Ectodermal cell (in vitro differentiated cells): ENCODE results near the gene GOLIM4.

Experiments used
- H3K27ac ChIP-seq: 2 replicates; pipeline ENCODE4 v1.7.0; 2013; ENCODE audit warnings: mild to moderate bottlenecking, low read depth, low read length; ENCODE audit not compliant: insufficient read depth, poor library complexity, severe bottlenecking
- H3K27me3 ChIP-seq: 2 replicates; pipeline ENCODE4 v1.7.0; 2013; ENCODE audit warnings: mild to moderate bottlenecking, low read length; ENCODE audit not compliant: insufficient read depth, control insufficient read depth, poor library complexity, severe bottlenecking
- H3K36me3 ChIP-seq: one replicate; pipeline ENCODE4 v1.7.0; 2013; ENCODE audit warnings: low read length; ENCODE audit not compliant: control insufficient read depth, insufficient read depth
- H3K4me1 ChIP-seq: one replicate; pipeline ENCODE4 v1.7.0; 2013; ENCODE audit warnings: low read length; ENCODE audit not compliant: control insufficient read depth, insufficient read depth
- H3K4me3 ChIP-seq: 2 replicates; pipeline ENCODE4 v1.7.0; 2013; ENCODE audit warnings: low read depth, low read length, control low read depth; ENCODE audit not compliant: insufficient read depth
- H3K9me3 ChIP-seq: 2 replicates; pipeline ENCODE4 v1.7.0; 2013; ENCODE audit warnings: mild to moderate bottlenecking, low read length, moderate library complexity; ENCODE audit not compliant: control insufficient read depth
- WGBS, 2 experiments: methylation state at CpG; one replicate each; pipeline ENCODE4 v1.1.7; 2013; ENCODE audit warnings: missing lambda C conversion rate in 2 of 2; 5-methylcytosine and 5-hydroxymethylcytosine counted together

The GOLIM4 gene

GRCh38 chr3:168051070-168051469 lies 44.7 kb downstream of the GOLIM4 start:
- H3K9me3 ChIP-seq = no peaks in the 10 kb centered on the region
- no peaks in the 10 kb centered on the region for H3K36me3 ChIP-seq
- H3K4me3 ChIP-seq = no peak overlapping the region
- H3K4me1 ChIP-seq = no peaks in the 10 kb centered on the region
- no peaks in the 10 kb centered on the region for H3K27me3 ChIP-seq
- H3K27ac ChIP-seq = no peak overlapping the region

DNA sequence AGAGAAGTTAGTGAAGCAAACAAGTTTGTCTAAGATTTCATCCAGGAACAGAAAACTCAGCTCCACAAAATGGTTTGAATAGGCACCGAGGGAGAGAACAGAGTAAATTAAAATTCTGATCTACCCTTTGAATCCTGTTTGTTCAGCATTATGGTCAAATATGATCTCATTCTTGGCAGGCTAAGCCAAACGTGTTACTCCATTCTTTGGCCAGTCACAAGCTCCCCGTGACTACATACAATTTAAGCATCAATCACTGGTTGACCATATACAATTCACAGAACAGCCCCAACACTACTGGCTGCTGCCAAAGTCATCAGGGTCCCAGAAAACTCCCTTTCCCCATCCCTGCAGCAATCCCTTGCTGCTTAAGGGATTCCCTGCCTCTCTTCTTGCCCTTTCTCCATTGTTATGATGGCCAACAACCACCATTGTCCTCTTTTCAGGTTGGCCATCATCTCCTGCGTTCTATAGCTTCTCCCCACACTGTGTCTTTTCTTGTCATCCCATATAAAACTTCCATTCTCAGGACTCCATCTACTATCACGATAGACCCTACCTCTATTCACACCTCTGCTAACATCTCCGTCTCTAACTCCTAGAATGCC lies 46.3 kb downstream of the GOLIM4 start:
- H3K4me3 ChIP-seq = no peak overlapping the region
- WGBS, 2 experiments = 89 to 90% methylated on average over 6 of the region's 6 CpGs
- no peaks in the 10 kb centered on the region for H3K4me1 ChIP-seq
- H3K36me3 ChIP-seq = no peaks in the 10 kb centered on the region
- H3K27ac ChIP-seq = no peak overlapping the region
- no peaks in the 10 kb centered on the region for H3K9me3 ChIP-seq
- no peaks in the 10 kb centered on the region for H3K27me3 ChIP-seq

DNA sequence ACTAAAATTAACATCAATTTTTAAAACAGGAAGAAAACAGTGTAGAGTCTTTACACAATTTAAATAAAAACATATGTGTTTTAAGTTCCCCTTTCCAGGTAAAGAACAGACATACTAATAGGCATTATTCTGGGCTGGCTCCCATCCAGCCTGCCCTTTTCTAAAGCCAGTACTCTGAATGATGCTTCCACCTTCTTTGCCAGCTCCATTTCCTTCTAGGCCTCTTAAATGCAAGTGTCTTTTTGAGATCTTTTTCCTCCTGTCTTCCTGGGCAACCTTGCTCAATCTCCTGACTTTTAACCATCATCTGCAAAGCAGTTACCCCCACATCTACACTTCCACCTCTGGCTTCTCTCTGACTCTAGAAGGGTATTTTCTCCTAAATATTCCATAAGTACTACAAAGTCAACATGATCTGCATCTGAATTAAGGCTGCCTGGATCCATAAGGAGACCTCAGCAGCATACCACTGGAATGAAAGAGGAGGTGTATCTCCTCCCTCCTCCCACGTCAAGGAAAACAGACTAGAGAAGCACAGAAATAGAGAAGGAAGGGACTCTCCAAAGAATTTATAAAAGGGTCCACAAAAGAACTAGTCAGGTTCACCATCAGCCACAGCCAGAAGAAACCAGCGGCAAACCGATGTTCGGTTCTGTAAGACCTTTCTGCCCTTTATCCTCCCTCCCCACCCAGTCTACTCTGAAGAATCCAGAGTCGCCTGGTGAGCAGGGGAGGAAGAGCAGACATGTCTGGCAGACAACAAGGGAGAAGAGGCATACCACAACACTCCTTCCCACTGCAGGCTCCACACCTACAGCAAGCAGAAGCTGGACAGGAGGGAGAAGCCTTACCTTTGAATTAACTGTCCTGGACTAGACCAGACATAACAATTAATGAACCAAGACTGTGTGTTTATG lies 47.1 kb downstream of the GOLIM4 start:
- H3K4me1 ChIP-seq = no peaks in the 10 kb centered on the region
- no peaks in the 10 kb centered on the region for H3K9me3 ChIP-seq
- no peaks in the 10 kb centered on the region for H3K36me3 ChIP-seq
- H3K27me3 ChIP-seq = no peaks in the 10 kb centered on the region
- no peak overlapping the region for H3K27ac ChIP-seq
- 53 to 67% methylated on average over 5 of the region's 5 CpGs for WGBS, 2 experiments
- no peak overlapping the region for H3K4me3 ChIP-seq

DNA sequence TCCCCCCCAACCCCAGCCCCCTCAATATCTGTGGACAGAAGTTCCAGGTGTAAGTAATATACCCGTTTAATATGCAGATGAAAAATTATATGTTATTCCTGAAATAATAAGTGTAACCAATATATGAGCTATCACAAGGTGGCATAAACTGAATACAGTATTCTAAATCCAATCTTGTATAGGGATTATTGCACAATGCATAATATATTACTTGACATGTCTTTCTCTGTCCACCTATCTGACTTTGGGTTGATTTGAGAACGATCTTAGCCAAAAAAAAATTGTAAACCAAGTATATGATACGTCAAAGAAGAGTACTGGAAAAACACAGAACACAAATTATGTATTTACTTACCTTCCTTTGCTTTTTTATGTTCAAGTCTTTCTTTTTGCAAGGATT lies 47.8 kb downstream of the GOLIM4 start:
- H3K27ac ChIP-seq = no peak overlapping the region
- H3K27me3 ChIP-seq = no peaks in the 10 kb centered on the region
- H3K4me3 ChIP-seq = no peak overlapping the region
- 100% methylated on average over 2 of the region's 3 CpGs for WGBS, 2 experiments
- no peaks in the 10 kb centered on the region for H3K9me3 ChIP-seq
- H3K4me1 ChIP-seq = no peaks in the 10 kb centered on the region
- H3K36me3 ChIP-seq = no peaks in the 10 kb centered on the region

- no peaks in the 10 kb centered on the region for H3K4me1 ChIP-seq
- no peaks in the 10 kb centered on the region for H3K27me3 ChIP-seq
- 100% methylated on average over 1 of the region's 1 CpG; no CpG with 5 or more reads in 1 of the 2 experiments for WGBS, 2 experiments
- H3K36me3 ChIP-seq = no peaks in the 10 kb centered on the region
- no peaks in the 10 kb centered on the region for H3K9me3 ChIP-seq
- no peak overlapping the region for H3K27ac ChIP-seq
- H3K4me3 ChIP-seq = no peak overlapping the region
Measured at GRCh38 chr3:168047190-168047795, 48.4 kb downstream of the GOLIM4 start.

DNA sequence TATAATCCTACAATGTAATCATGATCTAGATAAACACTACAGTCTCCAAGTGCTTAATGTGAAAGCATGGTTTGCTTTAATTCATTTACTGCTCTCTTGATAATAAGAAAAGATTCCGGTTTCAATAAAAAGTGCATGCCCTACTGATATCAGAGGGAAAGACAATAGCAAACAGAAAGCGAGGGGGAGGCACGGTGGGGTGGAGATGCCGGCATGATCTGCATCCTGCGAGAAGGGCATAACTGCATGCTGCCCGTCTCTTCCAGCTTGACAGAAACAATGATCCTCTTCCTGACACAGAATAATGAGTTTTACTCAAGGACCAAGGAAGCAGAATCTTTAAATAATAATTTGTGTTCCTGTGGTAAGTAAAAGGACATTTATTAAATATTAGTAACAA lies 51.7 kb downstream of the GOLIM4 start:
- 84 to 92% methylated on average over 6 of the region's 6 CpGs for WGBS, 2 experiments
- Histone ChIP-seq H3K4me1 (no peaks in the 10 kb centered on the region), H3K36me3 (no peaks in the 10 kb centered on the region), H3K27me3 (no peaks in the 10 kb centered on the region), H3K4me3 (no peak overlapping the region), H3K27ac (no peak overlapping the region), H3K9me3 (no peaks in the 10 kb centered on the region)

GRCh38 chr3:168040607-168041208 lies 55.0 kb downstream of the GOLIM4 start:
- no peaks in the 10 kb centered on the region for H3K9me3 ChIP-seq
- H3K27ac ChIP-seq = no peak overlapping the region
- H3K4me1 ChIP-seq = no peaks in the 10 kb centered on the region
- H3K36me3 ChIP-seq = no peaks in the 10 kb centered on the region
- H3K27me3 ChIP-seq = no peaks in the 10 kb centered on the region
- WGBS, 2 experiments = 61 to 67% methylated on average over 3 to 6 of the region's 6 CpGs
- H3K4me3 ChIP-seq = no peak overlapping the region

- H3K36me3 ChIP-seq = no peaks in the 10 kb centered on the region
- no peaks in the 10 kb centered on the region for H3K9me3 ChIP-seq
- no peak overlapping the region for H3K27ac ChIP-seq
- H3K27me3 ChIP-seq = no peaks in the 10 kb centered on the region
- no peaks in the 10 kb centered on the region for H3K4me1 ChIP-seq
- H3K4me3 ChIP-seq = no peak overlapping the region
- 100% methylated on average over 1 of the region's 2 CpGs; no CpG with 5 or more reads in 1 of the 2 experiments for WGBS, 2 experiments
Measured at GRCh38 chr3:168037020-168037419, 58.7 kb downstream of the GOLIM4 start.

DNA sequence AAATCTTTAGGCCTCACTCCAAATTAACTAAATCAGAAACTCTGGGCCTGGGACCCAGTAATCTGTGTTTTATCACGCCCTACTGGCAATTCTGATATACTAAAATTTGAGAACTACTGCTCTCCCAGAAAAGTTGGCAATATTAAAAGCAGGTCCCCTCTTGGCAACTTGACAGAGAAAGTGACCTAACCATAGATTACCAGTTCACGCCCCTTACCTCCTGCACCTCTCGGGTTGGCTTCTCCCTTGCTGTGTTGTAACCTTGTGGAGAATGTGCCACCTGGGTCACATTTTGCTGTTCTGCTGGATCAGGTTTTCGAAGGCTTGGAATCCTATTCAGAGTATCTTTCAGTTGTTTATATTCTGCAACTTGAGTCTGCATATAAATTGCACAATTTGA lies 59.1 kb downstream of the GOLIM4 start:
- Histone ChIP-seq H3K27me3 (no peaks in the 10 kb centered on the region), H3K27ac (no peak overlapping the region), H3K4me1 (no peaks in the 10 kb centered on the region), H3K4me3 (no peak overlapping the region), H3K36me3 (no peaks in the 10 kb centered on the region), H3K9me3 (no peaks in the 10 kb centered on the region)
- 93 to 94% methylated on average over 4 of the region's 4 CpGs for whole genome bisulfite sequencing, 2 experiments
